Endothelial cell of umbilical vein (primary cell): ENCODE data around the gene SLC1A7. TPM values are rescaled to one million over a fixed set of nuclear protein-coding genes. Genes with fewer than 3 reads are reported as not detected.

Source experiments
- BruUV-seq: library from RNA; stranded (reverse); fragments of 400-500 nt; replicated peaks from 2 replicates; lab custom pipeline; 2021; lab: Mats Ljungman, UMichigan
- CTCF ChIA-PET: fragments of 300-600, 350-600 bp; sonication (Branson Sonifier 250); formaldehyde crosslinking; loops from one replicate; lab custom pipeline; 2021; ENCODE audit warnings: antibody characterized with exemption, inconsistent platforms; lab: Charles Lee
- POLR2A ChIA-PET: fragments of 300-600, 350-600 bp; sonication (Branson Sonifier 250); formaldehyde crosslinking; loops from one replicate; lab custom pipeline; 2021; ENCODE audit warnings: antibody characterized with exemption, inconsistent platforms; lab: Charles Lee
- DNase-seq: peaks from one replicate; pipeline ENCODE4 v3.0.0-alpha.2; 2011; ENCODE audit warnings: low read depth, low spot score
- FAIRE-seq: peaks from 2 replicates; lab custom pipeline; 2011; peaks lifted over from hg19 to GRCh38; lab: Jason Lieb, UNC
- H2AFZ ChIP-seq: 2 replicates; pipeline ENCODE4 v1.6.0; 2012; ENCODE audit warnings: low read depth, low read length, control low read depth, inconsistent platforms
- H3K27ac ChIP-seq: 2 replicates; pipeline ENCODE4 v1.5.1; 2011; ENCODE audit warnings: low read depth, mild to moderate bottlenecking, control low read depth, low read length, moderate library complexity; ENCODE audit not compliant: insufficient read depth
- H3K27me3 ChIP-seq, 2 experiments: 2 replicates each; pipeline versions ENCODE4 v1.6.0 to v1.6.1; 2011; ENCODE audit warnings: low read length in 2 of 2, mixed read lengths in 1 of 2; ENCODE audit not compliant: control insufficient read depth in 2 of 2, insufficient read depth in 2 of 2
- H3K36me3 ChIP-seq, 2 experiments: 2 replicates in 1 of 2; 3 replicates in 1 of 2; pipeline ENCODE4 v1.5.1; 2011; ENCODE audit warnings: low read length in 2 of 2, mild to moderate bottlenecking in 1 of 2, moderate library complexity in 1 of 2; ENCODE audit not compliant: control insufficient read depth in 2 of 2, insufficient read depth in 2 of 2; ENCODE audit errors: extremely low read depth in 1 of 2
- H3K4me1 ChIP-seq: 3 replicates; pipeline ENCODE4 v1.5.1; 2011; ENCODE audit warnings: mild to moderate bottlenecking, low read length; ENCODE audit not compliant: control insufficient read depth, insufficient read depth; ENCODE audit errors: extremely low read depth
- H3K4me2 ChIP-seq: 2 replicates; pipeline ENCODE4 v1.6.1; 2011; ENCODE audit warnings: low read length, control low read depth, mixed read lengths; ENCODE audit not compliant: insufficient read depth
- H3K4me3 ChIP-seq, 3 experiments: fragments of 200-600 bp in 1 of 3; sonication (generic), shearing (Covaris generic) in 1 of 3; replicated peaks in 1 of 3; 2 replicates each; pipeline ENCODE4 v1.5.1; 2011 to 2016; ENCODE audit warnings: control low read depth in 3 of 3, low read length in 3 of 3, mild to moderate bottlenecking in 2 of 3, inconsistent platforms in 1 of 3, low read depth in 1 of 3, moderate library complexity in 1 of 3; ENCODE audit not compliant: insufficient read depth in 1 of 3
- H3K79me2 ChIP-seq: 2 replicates; pipeline ENCODE4 v1.6.0; 2012; ENCODE audit warnings: low read length, inconsistent platforms; ENCODE audit not compliant: control insufficient read depth, insufficient read depth
- H3K9ac ChIP-seq: replicated peaks from 2 replicates; pipeline ENCODE3; 2011; ENCODE audit warnings: low read length, control low read depth; ENCODE audit not compliant: insufficient read depth; ENCODE audit errors: extremely low read depth
- H3K9me1 ChIP-seq: replicated peaks from 3 replicates; pipeline ENCODE4 v1.6.0; 2011; ENCODE audit warnings: mild to moderate bottlenecking, low read length; ENCODE audit not compliant: control insufficient read depth, insufficient read depth; ENCODE audit errors: extremely low read depth
- H3K9me3 ChIP-seq: replicated peaks from 2 replicates; pipeline ENCODE4 v1.5.1; 2012; ENCODE audit warnings: low read length, inconsistent platforms; ENCODE audit not compliant: control insufficient read depth, insufficient read depth
- H4K20me1 ChIP-seq: replicated peaks from 2 replicates; pipeline ENCODE3; 2011; ENCODE audit warnings: mild to moderate bottlenecking, low read length; ENCODE audit not compliant: control insufficient read depth, insufficient read depth; ENCODE audit errors: extremely low read depth
- CTCF ChIP-seq, 2 donors: IDR thresholded peaks; 1 replicate in 1 of 2; 2 replicates in 1 of 2; pipeline ENCODE4 v1.5.1; 2011; ENCODE audit warnings: low read length in 2 of 2, mild to moderate bottlenecking in 2 of 2, moderate library complexity in 2 of 2, control low read depth in 1 of 2, inconsistent platforms in 1 of 2, low read depth in 1 of 2; ENCODE audit not compliant: insufficient read depth in 1 of 2; ENCODE audit errors: extremely low read depth in 1 of 2
- FOS ChIP-seq: IDR thresholded peaks from 2 replicates; pipeline ENCODE4 v1.6.1; 2011; ENCODE audit warnings: mild to moderate bottlenecking, low read length, moderate library complexity, borderline replicate concordance; ENCODE audit not compliant: insufficient read depth
- MAX ChIP-seq: IDR thresholded peaks from 2 replicates; pipeline ENCODE4 v1.6.1; 2011; ENCODE audit not compliant: insufficient read depth, insufficient read length
- MYC ChIP-seq: IDR thresholded peaks from one replicate; pipeline ENCODE4 v1.6.1; 2011; ENCODE audit warnings: mild to moderate bottlenecking, low read depth, low read length
- dilution Hi-C: fragments of 300-500 bp; cut with MboI; formaldehyde crosslinking; loops from one replicate; pipeline ENCODE4 v1.15.0; 2019; ENCODE audit warnings: low sequenced_read_pairs; ENCODE audit not compliant: extremely low pct_ligation_motif_present
- intact Hi-C: fragments of 100-400 bp; cut with micrococcal nuclease; formaldehyde crosslinking; loops from one replicate; pipeline ENCODE4 v1.10.0; 2022
- polyA plus RNA-seq, 4 experiments: library from polyadenylated mRNA; depleted of rRNA in 3 of 4; stranded (reverse) in 3 of 4; unstranded in 1 of 4; fragments of >200 nt; gene quantifications; 2 replicates each; pipeline versions ENCODE4 v1.2.1 to v1.2.3, GENCODE V29; 2011 to 2012; ENCODE audit warnings: missing spikeins in 1 of 4
- total RNA-seq: library from RNA; stranded (reverse); gene quantifications from 2 replicates; pipeline ENCODE4 v1.2.3, GENCODE V29; 2021

Gene SLC1A7
- total and polyA plus RNA-seq, 2 donors (not counting 3 experiments of a cell fraction or from before 2014, with no cell fraction given) = not detected

GRCh38 chr1:53116307-53116810, 26.1 kb downstream of the SLC1A7 start:
- Histone ChIP-seq H3K4me2 (no peak overlapping the region), H3K27ac (no peak overlapping the region), H3K79me2 (no peaks in the 10 kb centered on the region), H3K9me1 (no peaks in the 10 kb centered on the region), H4K20me1 (no peaks in the 10 kb centered on the region), H3K36me3 (no peaks in the 10 kb centered on the region), H3K9me3 (no peaks in the 10 kb centered on the region), H3K4me3 (no peak overlapping the region), H3K9ac (no peak overlapping the region), H2AFZ (no peak overlapping the region), H3K27me3 (no peaks in the 10 kb centered on the region), H3K4me1 (no peaks in the 10 kb centered on the region)
- FAIRE-seq (no peak), DNase-seq (no peak)
- dilution Hi-C loops (no loop called here), intact Hi-C loops (no loop called here)
- CTCF ChIA-PET = no interaction called here
- POLR2A ChIA-PET = no interaction called here
- TF ChIP-seq MAX = no peak
- no peak for TF ChIP-seq CTCF (IDR thresholded peaks at IDR 0.05; ENCODE audit: extremely low read depth in 1 of 2, insufficient read depth in 1 of 2, low read depth in 1 of 2, low read length in 2 of 2)
- no peak for TF ChIP-seq FOS
- no peak for TF ChIP-seq MYC
- BruUV-seq = no TSS peak
